Cardiac fibroblast (primary cell): ENCODE measurements around the gene SLC8A1.

Experiments used
- DNase-seq, 2 donors: peaks; one replicate each; pipeline versions ENCODE4 v3.0.0 to v3.0.0-alpha.2; 2010; ENCODE audit warnings: low read depth in 2 of 2
- H3K4me3 ChIP-seq, 2 donors: replicated peaks in 1 of 2; 1 replicate in 1 of 2; 2 replicates in 1 of 2; pipeline ENCODE4 v1.5.1; 2011; ENCODE audit warnings: low read depth in 2 of 2, low read length in 2 of 2, mild to moderate bottlenecking in 2 of 2, moderate library complexity in 1 of 2
- TF ChIP-seq, protein P1 (sequence below): IDR thresholded peaks from one replicate; pipeline ENCODE4 v1.5.1; 2011; ENCODE audit warnings: low read depth, mild to moderate bottlenecking, low read length, inconsistent platforms

Gene SLC8A1

DNA sequence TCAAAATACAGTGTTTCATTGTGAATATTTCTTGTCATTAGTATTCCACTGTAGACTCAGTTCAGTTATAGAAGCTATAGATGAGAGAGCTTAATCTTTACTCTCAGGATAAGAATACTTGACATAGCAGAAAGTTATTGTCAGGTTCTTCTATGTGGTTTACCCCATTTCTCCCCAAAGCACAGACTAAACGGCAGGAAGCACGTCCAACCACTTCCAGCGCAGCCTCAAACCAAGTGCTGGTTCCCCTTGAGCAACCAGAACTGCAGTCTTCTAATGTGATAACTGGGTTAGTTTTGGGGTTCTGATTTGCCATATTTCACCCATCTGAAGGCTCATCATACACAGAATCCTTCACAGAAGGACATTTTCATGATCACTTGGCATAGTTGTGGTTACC is 324.7 kb downstream of the SLC8A1 start:
- TF ChIP-seq, protein P1, sequence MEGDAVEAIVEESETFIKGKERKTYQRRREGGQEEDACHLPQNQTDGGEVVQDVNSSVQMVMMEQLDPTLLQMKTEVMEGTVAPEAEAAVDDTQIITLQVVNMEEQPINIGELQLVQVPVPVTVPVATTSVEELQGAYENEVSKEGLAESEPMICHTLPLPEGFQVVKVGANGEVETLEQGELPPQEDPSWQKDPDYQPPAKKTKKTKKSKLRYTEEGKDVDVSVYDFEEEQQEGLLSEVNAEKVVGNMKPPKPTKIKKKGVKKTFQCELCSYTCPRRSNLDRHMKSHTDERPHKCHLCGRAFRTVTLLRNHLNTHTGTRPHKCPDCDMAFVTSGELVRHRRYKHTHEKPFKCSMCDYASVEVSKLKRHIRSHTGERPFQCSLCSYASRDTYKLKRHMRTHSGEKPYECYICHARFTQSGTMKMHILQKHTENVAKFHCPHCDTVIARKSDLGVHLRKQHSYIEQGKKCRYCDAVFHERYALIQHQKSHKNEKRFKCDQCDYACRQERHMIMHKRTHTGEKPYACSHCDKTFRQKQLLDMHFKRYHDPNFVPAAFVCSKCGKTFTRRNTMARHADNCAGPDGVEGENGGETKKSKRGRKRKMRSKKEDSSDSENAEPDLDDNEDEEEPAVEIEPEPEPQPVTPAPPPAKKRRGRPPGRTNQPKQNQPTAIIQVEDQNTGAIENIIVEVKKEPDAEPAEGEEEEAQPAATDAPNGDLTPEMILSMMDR = no peak
- no peak for DNase-seq

DNA sequence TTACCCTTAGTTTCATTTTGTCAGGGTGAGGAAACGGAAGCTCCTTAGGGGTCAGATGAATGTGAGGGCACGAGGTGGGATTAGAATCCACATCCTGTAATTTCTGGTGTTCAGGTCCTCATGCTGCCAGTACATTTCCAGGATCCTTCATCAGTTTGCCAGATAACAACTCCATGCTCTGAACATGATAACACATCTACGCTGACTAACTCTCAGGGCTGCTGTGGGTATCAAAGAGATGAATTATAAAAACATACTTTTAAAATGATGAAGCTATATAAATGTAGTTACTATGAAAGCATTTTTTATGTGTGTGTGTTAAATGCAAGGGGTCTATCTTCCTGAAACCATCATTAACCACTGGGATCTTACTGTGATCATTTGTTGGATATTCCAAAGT is 325.9 kb downstream of the SLC8A1 start:
- H3K4me3 ChIP-seq = no peak overlapping the region
- TF ChIP-seq, protein P1 = no peak
- no peak for DNase-seq

More for the DNA sequence above, 324.7 kb downstream of the SLC8A1 start:
- H3K4me3 ChIP-seq = no peak overlapping the region

- no peak overlapping the region for H3K4me3 ChIP-seq
- TF ChIP-seq, protein P1 = no peak
- no peak for DNase-seq
Measured at GRCh38 chr2:40123746-40124145, 328.1 kb downstream of the SLC8A1 start.

GRCh38 chr2:40123326-40123725 is 328.6 kb downstream of the SLC8A1 start:
- H3K4me3 ChIP-seq = no peak overlapping the region
- no peak for DNase-seq
- TF ChIP-seq, protein P1 = no peak

- DNase-seq = no peak
- no peak overlapping the region for H3K4me3 ChIP-seq
- TF ChIP-seq, protein P1 = no peak
Measured at GRCh38 chr2:40120957-40121356, 330.9 kb downstream of the SLC8A1 start.

GRCh38 chr2:40120026-40120425 is 331.9 kb downstream of the SLC8A1 start:
- TF ChIP-seq, protein P1 = no peak
- no peak overlapping the region for H3K4me3 ChIP-seq
- DNase-seq = no peak

GRCh38 chr2:40118622-40119021 is 333.3 kb downstream of the SLC8A1 start:
- TF ChIP-seq, protein P1 = no peak
- no peak overlapping the region for H3K4me3 ChIP-seq
- no peak for DNase-seq
